ENCODE data around the gene NEK8. TPM values are rescaled to one million over a fixed set of nuclear protein-coding genes. Genes with fewer than 3 reads are reported as not detected.
"Not testable (repeated sequence)": the region's sequence is repeated elsewhere in the genome, so short reads cannot be mapped to it uniquely, and the experiment has no call there.

The NEK8 gene
- total RNA-seq, 1 donor from 2014 or later: 5.5 TPM

DNA sequence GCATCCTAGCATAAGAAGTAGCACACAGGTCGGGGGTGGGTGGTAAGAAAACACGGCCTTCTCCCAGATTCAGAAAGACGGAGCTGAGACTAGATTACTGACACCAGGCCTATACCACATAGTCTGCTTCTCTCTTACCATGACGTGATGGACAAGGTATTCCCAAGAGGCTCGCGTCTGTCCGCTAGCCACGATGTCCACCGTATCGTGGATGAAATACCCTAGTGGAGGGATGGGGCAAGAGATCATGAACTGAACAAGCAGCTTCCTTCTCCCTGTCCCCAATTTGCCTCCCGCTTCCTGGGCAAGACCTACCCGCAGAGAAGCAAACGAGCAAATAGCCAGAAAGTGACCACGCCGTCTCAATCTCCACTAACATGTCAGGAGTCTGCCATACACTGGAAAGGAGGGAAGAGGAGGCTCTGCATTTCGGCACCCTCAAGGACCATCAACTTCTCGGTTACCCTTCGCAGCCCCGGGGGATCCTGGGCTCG lies 3.4 kb upstream of the NEK8 start:
- intact Hi-C loops (cut with micrococcal nuclease): loop anchor here (5.0 to 10.0 kb wide), 4 partner anchors 37 to 842 kb away; partner anchors contain the start of genes ABHD15, NUFIP2 and TP53I13
- peak; percentile 66 for DNase-seq
- Mint-ChIP-seq H3K4me1 (peaks cover 61% of the 10 kb centered on the region), H3K4me3 (peak overlapping the region; percentile 98), H3K36me3 (ENCODE audit: low read depth) (peaks cover 58% of the 10 kb centered on the region), H3K27me3 (no peaks in the 10 kb centered on the region), H3K9me3 (no peaks in the 10 kb centered on the region), H3K27ac (peak overlapping the region; percentile 93)

DNA sequence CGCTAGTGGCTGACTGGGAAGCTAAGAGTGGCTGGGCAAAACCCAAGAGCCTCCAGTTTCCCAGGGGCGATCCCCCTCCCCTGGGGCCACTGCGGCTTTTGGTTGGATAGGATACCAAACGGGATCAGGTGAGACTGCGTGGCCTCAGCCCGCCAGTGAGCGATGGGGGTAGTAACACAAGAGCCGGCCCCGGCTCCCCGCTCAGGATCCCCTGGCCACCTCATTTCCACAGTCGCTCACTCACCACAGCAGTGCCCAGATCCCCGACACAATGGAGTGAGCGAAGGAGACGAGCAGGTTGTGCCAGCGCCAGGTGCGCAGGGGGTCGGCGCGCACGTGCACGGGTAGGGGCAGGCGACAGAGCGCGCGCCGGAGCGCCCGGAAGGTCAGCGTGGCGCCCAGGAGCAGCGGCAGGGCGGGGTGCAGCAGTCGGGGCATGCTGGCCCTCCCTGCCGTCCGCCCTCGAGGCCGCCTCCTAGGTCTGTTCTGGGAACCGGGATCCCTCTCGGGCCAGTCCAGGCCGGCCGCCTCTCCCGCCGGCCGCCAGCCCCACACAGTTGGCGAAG lies 2.8 kb upstream of the NEK8 start:
- peak overlapping the region; percentile 93 for H3K27ac Mint-ChIP-seq
- no peaks in the 10 kb centered on the region for H3K27me3 Mint-ChIP-seq
- peaks cover 56% of the 10 kb centered on the region for H3K4me1 Mint-ChIP-seq
- H3K36me3 Mint-ChIP-seq (ENCODE audit: low read depth): peaks cover 53% of the 10 kb centered on the region
- no peak for DNase-seq
- H3K4me3 Mint-ChIP-seq: peak overlapping the region; percentile 98
- H3K9me3 Mint-ChIP-seq: no peaks in the 10 kb centered on the region
- intact Hi-C loops (cut with micrococcal nuclease): loop anchor here (2.0 to 10.0 kb wide), 6 partner anchors 37 to 842 kb away; partner anchors contain the start of genes ABHD15, DHRS13, NUFIP2 and TP53I13

DNA sequence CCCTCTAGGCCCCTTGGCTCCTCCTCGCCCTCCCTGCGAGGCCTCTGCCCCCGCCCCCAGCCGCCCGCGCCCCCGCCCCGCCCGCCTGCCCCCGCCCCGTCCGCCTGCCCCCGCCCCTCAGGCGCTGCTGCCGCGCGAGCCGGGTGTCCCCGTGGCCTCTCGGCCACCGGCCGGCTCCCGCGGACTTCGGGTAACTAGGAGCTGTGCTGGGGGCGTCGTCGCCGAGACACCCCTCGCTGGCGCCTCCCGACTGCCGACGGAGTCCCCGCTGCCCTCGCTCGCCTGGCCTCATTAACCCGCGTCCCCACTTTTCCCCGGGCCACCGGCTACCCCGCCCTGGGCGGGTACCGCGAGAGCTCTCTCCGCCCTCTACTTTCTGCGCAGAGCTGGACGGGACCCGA lies 2.4 kb upstream of the NEK8 start, which contains the start of gene TLCD1:
TLCD1 (minus strand) TSS at position 8 of the 401 bp plus-strand sequence. CDS start 136 bp downstream, outside the sequence.
- intact Hi-C loops (cut with micrococcal nuclease): loop anchor here (2.0 to 10.0 kb wide), 6 partner anchors 36 to 841 kb away; partner anchors contain the start of genes ABHD15, DHRS13, NUFIP2 and TP53I13
- peak within 1 kb of the TSS; percentile 100 for H3K27ac Mint-ChIP-seq
- DNase-seq: peak; percentile 94
- peak within 1 kb of the TSS; percentile 98 for H3K4me3 Mint-ChIP-seq
- H3K36me3 Mint-ChIP-seq (ENCODE audit: low read depth): peaks cover 48% of the 10 kb centered on the region
- peaks cover 55% of the 10 kb centered on the region for H3K4me1 Mint-ChIP-seq
- H3K27me3 Mint-ChIP-seq: no peaks in the 10 kb centered on the region
- no peaks in the 10 kb centered on the region for H3K9me3 Mint-ChIP-seq

DNA sequence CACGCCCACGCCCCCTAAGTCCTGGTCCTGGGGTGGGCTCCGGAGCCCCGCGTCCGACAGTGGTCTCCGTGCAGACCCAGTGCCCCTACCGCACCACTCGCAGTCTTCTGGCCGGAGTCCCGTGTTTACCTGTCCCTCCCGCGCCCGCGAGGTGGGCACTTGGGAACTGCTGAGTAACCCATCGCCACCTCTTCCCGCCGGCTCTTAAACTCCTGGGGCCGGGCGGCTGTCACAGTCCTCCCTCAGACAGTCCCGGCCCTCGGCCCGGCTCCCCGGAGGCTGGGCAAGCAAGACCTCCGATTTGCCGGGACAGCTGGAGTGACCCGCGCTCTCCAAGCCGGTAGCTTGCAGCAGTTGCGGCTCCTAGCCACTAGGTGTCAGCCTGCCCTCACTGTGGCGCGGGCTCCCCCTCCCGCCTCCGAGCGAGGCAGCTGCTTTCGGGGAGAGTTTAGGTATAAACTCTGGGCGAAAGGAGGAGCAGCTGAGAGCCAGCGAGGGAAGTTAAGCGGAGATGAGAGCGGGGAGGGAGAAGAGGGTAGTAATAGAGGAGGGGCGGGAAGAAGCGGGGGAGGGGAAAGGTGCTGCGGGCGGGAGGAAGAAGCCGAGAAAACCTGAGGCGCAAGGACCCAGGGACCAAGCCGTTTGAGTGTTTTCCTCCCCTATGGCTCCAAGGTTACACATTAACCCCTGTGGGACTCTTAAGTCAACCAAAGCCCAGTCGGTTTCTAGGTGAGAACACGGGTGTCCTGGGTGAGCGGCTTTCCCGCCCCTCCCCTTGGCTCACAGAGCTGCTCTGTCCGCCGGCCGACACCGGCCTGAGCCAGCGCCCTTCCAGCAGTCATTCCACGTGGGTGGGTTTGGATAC lies 1.7 kb upstream of the NEK8 start:
- Mint-ChIP-seq H3K9me3 (no peaks in the 10 kb centered on the region), H3K27ac (peak overlapping the region; percentile 100), H3K4me3 (peak overlapping the region; percentile 98), H3K4me1 (peaks cover 52% of the 10 kb centered on the region), H3K27me3 (no peaks in the 10 kb centered on the region), H3K36me3 (ENCODE audit: low read depth) (peaks cover 42% of the 10 kb centered on the region)
- DNase-seq: peak; percentile 98
- intact Hi-C loops (cut with micrococcal nuclease): loop anchor here (1.0 to 10.0 kb wide), 8 partner anchors 23 to 840 kb away; partner anchors contain the start of genes ABHD15, DHRS13, NUFIP2 and TP53I13

DNA sequence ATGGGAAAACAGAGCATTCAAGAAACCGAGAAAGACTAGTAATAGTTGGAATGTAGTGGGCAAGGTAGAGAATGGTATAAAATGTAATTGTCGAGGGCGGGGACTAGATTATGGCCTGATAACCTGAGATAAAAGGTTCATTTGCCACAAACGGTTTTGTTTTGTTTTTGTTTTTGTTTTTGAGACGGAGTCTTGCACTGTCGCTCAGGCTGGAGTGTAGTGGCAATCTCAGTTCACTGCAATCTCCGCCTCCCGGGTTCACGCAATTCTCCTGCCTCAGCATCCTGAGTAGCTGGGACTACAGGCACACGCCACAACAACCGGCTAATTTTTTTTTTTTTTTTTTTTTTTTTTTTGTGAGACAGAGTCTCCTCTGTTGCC lies 1.4 kb downstream of the NEK8 start:
- Mint-ChIP-seq H3K36me3 (ENCODE audit: low read depth) (peaks cover 13% of the 10 kb centered on the region), H3K4me1 (peaks cover 34% of the 10 kb centered on the region), H3K4me3 (peak overlapping the region; percentile 5), H3K27ac (peak overlapping the region; percentile 6), H3K9me3 (no peaks in the 10 kb centered on the region), H3K27me3 (no peaks in the 10 kb centered on the region)
- no peak for DNase-seq
- intact Hi-C loops (cut with micrococcal nuclease): loop anchor here (2.0 to 10.0 kb wide), 5 partner anchors 32 to 837 kb away; partner anchors contain the start of genes ABHD15, NUFIP2 and TP53I13

DNA sequence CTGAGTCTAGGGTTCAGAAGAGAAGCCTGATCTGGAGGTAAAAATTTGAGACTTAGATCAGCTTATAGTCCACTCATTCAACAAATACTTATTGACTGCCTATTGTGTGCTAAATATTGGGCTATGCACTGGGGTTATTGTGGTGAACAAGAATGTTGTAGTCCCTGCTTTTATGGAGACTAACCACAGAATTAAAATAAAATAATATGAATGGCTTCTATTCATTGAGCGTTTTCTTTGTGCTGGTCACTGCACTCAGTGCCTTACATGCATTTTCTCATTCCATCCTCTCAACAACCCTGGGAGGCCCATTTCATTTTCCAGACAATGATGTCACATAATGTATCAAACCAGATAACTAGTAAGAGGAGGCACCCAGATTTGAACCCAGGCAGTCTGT lies 4.8 kb downstream of the NEK8 start:
- H3K36me3 Mint-ChIP-seq (ENCODE audit: low read depth): peaks cover 4% of the 10 kb centered on the region
- intact Hi-C loops (cut with micrococcal nuclease): no loop called here

DNA sequence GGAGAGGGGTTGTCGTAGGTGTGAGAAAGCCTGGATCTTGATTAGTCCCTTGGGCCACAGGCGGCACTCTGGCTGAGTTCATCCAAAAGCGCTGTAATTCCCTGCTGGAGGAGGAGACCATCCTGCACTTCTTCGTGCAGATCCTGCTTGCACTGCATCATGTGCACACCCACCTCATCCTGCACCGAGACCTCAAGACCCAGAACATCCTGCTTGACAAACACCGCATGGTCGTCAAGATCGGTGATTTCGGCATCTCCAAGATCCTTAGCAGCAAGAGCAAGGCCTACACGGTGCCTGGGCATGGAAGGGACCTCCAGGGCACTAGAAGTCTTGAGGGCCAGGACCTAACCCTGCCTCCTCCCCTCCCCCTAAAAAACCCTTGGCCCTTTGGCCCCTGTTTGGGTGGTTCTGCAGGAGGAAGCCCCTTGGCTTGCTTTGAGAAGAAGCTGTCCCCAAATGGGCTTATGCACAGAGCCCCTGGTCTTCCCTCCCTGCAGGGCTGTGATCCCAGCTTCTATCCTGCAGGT lies 6.2 kb downstream of the NEK8 start:
- Mint-ChIP-seq H3K9me3 (no peaks in the 10 kb centered on the region), H3K4me3 (no peak overlapping the region), H3K27ac (no peak overlapping the region), H3K4me1 (peaks cover 22% of the 10 kb centered on the region), H3K27me3 (no peaks in the 10 kb centered on the region), H3K36me3 (ENCODE audit: low read depth) (peaks cover 9% of the 10 kb centered on the region)
- DNase-seq: no peak
- intact Hi-C loops (cut with micrococcal nuclease): no loop called here

More for the DNA sequence above, 4.8 kb downstream of the NEK8 start:
- no peak overlapping the region for H3K4me3 Mint-ChIP-seq
- no peak overlapping the region for H3K27ac Mint-ChIP-seq
- no peaks in the 10 kb centered on the region for H3K27me3 Mint-ChIP-seq
- peaks cover 17% of the 10 kb centered on the region for H3K4me1 Mint-ChIP-seq
- DNase-seq: no peak
- H3K9me3 Mint-ChIP-seq: no peaks in the 10 kb centered on the region

DNA sequence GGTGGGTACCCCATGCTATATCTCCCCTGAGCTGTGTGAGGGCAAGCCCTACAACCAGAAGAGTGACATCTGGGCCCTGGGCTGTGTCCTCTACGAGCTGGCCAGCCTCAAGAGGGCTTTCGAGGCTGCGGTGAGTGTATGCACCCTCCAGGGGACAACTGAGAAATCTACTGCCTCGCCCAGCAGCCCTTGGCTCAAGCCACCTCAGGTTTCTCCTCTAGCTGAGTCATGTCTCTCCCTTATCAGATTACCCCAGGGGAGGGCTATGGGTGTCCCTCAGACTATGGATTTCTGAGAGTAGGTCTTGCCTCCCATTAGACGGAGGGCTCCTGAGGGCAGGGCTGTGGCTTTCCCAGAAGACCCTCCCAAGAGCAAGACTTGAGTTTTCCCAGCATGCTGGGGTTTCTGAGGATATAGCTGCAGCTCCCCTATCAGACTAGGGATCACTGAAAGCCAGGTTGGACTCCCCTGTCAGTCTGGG lies 6.7 kb downstream of the NEK8 start:
- H3K4me3 Mint-ChIP-seq: no peak overlapping the region
- peaks cover 22% of the 10 kb centered on the region for H3K4me1 Mint-ChIP-seq
- H3K9me3 Mint-ChIP-seq: no peaks in the 10 kb centered on the region
- no peak overlapping the region for H3K27ac Mint-ChIP-seq
- no peaks in the 10 kb centered on the region for H3K27me3 Mint-ChIP-seq
- H3K36me3 Mint-ChIP-seq (ENCODE audit: low read depth): peaks cover 10% of the 10 kb centered on the region
- intact Hi-C loops (cut with micrococcal nuclease): no loop called here
- DNase-seq: no peak

DNA sequence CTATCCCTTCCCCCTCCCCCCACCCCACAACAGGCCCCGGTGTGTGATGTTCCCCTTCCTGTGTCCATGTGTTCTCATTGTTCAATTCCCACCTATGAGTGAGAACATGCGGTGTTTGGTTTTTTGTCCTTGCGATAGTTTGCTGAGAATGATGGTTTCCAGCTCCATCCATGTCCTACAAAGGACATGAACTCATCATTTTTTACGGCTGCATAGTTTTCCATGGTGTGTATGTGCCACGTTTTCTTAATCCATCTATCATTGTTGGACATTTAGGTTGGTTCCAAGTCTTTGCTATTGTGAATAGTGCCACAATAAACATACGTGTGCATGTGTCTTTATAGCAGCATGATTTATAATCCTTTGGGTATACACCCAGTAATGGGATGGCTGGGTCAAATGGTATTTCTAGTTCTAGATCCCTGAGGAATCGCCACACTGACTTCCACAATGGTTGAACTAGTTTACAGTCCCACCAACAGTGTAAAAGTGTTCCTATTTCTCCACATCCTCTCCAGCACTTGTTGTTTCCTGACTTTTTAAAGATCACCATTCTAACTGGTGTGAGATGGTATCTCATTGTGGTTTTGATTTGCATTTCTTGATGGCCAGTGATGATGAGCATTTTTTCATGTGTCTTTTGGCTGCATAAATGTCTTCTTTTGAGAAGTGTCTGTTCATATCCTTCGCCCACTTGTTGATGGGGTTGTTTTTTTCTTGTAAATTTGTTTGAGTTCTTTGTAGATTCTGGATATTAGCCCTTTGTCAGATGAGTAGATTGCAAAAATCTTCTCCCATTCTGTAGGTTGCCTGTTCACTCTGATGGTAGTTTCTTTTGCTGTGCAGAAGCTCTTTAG lies 7.6 kb downstream of the NEK8 start:
- H3K36me3 Mint-ChIP-seq (ENCODE audit: low read depth); H3K27me3 Mint-ChIP-seq; H3K9me3 Mint-ChIP-seq; H3K27ac Mint-ChIP-seq; H3K4me3 Mint-ChIP-seq; DNase-seq; intact Hi-C loops (cut with micrococcal nuclease): not testable (repeated sequence)
- H3K4me1 Mint-ChIP-seq: peaks cover 26% of the 10 kb centered on the region

DNA sequence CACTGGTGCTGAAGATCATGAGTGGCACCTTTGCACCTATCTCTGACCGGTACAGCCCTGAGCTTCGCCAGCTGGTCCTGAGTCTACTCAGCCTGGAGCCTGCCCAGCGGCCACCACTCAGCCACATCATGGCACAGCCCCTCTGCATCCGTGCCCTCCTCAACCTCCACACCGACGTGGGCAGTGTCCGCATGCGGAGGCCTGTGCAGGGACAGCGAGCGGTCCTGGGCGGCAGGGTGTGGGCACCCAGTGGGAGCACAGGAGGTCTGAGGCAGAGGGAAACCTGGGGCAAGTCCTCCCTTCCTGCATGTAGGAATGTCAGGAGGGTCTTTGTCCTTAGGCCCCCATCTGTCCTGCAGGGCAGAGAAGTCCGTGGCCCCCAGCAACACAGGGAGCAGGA lies 8.7 kb downstream of the NEK8 start:
- intact Hi-C loops (cut with micrococcal nuclease): no loop called here
- H3K36me3 Mint-ChIP-seq (ENCODE audit: low read depth): peaks cover 12% of the 10 kb centered on the region
- DNase-seq: no peak
- H3K4me1 Mint-ChIP-seq: peaks cover 31% of the 10 kb centered on the region
- H3K27me3 Mint-ChIP-seq: no peaks in the 10 kb centered on the region
- H3K4me3 Mint-ChIP-seq: no peak overlapping the region
- no peak overlapping the region for H3K27ac Mint-ChIP-seq
- H3K9me3 Mint-ChIP-seq: no peaks in the 10 kb centered on the region

DNA sequence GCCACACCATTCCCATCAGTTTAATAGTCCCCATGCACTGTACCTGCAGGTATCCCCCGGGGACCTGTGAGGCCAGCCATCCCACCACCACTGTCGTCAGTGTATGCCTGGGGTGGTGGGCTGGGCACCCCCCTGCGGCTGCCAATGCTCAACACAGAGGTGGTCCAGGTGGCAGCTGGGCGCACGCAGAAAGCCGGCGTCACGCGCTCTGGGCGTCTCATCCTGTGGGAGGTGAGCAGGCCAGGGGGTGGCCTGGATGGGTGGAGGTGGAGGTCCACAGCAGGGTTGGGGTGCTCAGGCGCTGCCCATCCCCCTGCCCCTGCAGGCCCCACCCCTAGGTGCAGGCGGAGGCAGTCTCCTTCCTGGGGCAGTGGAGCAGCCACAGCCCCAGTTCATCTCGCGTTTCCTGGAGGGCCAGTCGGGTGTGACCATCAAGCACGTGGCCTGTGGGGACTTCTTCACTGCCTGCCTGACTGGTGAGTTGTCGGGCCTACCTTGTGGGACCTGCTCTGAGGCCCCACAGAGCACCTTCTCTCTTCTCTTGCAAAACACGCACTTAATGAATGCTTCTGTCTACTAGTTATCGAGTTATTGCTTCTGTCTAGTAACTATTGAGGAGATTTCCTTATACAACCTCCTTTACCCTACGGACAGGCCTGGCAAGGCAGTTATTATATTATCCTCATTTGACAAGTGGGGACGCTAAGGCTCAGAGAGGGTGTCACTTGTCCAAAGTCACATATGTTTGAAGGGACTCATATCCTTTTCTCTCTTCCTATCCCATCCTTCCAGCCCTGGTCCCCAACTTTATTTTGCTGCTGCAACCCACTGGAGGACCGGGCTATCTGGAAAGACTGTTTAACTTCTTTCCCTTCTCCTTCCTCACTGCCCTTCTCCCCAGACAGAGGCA lies 9.4 kb downstream of the NEK8 start:
- H3K27me3 Mint-ChIP-seq: no peaks in the 10 kb centered on the region
- no peaks in the 10 kb centered on the region for H3K9me3 Mint-ChIP-seq
- intact Hi-C loops (cut with micrococcal nuclease): no loop called here
- peaks cover 12% of the 10 kb centered on the region for H3K36me3 Mint-ChIP-seq (ENCODE audit: low read depth)
- peak overlapping the region; percentile 76 for H3K27ac Mint-ChIP-seq
- peak; percentile 57 for DNase-seq
- peak overlapping the region; percentile 55 for H3K4me3 Mint-ChIP-seq
- H3K4me1 Mint-ChIP-seq: peaks cover 31% of the 10 kb centered on the region

DNA sequence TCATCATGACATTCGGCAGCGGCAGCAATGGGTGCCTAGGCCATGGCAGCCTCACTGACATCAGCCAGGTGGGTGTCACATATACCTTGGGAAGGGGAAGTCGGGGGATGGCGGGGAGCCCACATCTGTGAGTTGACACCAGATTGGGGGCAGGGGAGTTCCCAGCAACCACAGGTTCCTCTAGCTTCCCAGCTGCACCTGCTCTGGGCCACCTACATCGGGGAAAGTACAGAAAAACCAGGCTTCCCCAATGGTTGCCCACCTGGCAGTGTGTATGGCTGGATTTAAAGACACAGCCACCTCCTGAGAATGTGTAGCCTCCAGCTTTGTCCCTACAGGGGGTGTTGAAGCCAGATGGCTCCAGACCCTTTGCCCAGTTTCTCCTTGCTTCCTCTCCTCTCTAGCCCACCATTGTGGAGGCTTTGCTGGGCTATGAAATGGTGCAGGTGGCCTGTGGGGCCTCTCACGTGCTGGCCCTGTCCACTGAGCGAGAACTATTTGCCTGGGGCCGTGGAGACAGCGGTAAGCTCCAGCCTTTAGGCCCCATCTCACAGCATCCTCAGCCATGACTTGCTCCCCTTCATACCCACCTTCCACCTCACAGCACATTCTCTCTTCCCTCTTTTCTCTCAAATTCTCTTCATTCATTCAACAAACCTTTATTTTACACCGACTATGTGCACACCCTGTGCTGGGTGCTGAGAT lies 10.2 kb downstream of the NEK8 start:
- H3K9me3 Mint-ChIP-seq: no peaks in the 10 kb centered on the region
- no peaks in the 10 kb centered on the region for H3K27me3 Mint-ChIP-seq
- H3K4me3 Mint-ChIP-seq: peak overlapping the region; percentile 66
- peak overlapping the region; percentile 76 for H3K27ac Mint-ChIP-seq
- DNase-seq: peak; percentile 81
- peaks cover 33% of the 10 kb centered on the region for H3K4me1 Mint-ChIP-seq
- intact Hi-C loops (cut with micrococcal nuclease): no loop called here
- peaks cover 12% of the 10 kb centered on the region for H3K36me3 Mint-ChIP-seq (ENCODE audit: low read depth)

Data from activated CD4-positive, alpha-beta T cell treated with anti-CD3 and anti-CD28 coated beads, Interleukin-2, amount 10 ng/mL, durations not matched to agents 24 days and 14 days (primary cell).